ENCODE measurements around the gene SH3RF3.
"Not testable (repeated sequence)": the region's sequence is repeated elsewhere in the genome, so short reads cannot be mapped to it uniquely, and the experiment has no call there.

The SH3RF3 gene

DNA sequence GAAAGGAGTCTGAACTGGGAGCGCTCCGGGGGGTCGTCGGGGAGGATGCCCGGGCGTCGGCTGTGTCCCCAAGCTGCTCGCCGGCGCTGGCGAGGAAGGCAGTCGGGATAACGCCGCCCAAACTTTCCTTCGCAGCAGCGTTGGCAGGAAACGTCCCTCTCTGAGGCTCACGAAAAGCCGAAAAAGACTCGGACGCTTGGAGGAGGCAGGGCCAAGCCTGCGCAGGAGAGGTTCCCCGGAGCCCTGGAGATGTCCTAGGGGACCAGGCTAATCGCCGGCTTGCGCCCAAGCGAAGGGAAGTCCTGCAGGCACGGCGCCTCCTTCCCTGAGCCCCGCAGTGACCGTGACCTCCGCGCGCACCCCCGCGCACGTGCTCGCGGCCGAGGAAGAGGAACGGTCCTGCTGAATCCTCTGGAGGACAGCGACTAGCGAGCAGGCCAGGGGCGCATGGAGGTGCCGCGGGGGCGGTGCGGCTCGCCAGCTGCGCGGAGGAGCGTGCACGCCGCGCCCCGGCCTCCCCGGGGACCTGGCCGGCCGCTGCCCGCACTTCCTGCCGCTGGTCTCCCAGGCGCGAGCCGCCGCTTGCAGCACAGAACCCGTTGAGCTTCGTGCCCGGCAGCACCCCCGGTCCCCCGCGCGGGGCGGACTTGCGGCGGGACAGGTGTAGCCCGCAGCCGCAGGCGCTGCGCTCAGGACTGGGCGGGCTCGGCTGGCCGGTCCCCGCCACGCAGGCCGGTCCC, at the start of gene SH3RF3:
TSS of gene SH3RF3 (plus strand) at position 590 of the 740 bp plus-strand sequence.
- no peak for DNase-seq

DNA sequence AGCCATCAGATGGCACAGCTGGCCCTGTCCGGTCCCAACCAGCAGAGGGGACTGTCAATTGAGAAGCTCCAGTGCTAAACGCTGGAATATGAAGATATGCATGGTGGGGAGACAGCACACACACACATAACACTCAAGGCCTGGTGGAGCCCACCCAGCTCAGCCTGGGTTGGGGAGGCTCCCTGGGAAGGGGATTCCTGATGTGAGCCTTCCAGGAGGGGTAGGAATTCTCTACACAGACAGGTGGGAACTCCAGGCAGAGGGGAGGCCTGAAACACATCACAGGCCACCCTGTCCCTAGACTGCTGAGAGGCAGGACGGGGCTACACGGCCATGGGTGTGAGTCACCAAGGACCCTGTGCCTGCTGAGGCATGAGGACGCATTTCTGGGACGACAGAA, 49.4 kb upstream of the SH3RF3 start:
- no peak for DNase-seq

DNA sequence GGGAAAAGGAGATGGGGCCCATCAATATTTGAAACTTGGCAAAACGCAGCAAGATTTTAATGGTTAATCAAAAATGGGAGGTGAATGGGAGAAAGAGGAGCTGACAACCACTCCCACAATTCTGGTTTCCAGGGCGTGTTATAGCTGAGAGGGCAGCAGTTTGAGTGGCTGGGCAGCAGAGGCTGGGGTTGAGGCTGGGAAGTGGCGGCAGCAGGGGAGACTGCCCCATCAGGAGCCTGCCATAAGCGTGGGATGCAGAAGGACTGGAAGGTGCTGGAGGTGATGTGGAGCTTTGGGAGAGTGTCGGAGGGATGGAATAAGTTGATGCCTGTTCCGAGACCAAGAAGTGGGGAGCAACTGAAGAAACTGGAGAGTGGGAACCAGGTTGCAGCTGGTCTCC, 48.9 kb upstream of the SH3RF3 start:
- no peak for DNase-seq

DNA sequence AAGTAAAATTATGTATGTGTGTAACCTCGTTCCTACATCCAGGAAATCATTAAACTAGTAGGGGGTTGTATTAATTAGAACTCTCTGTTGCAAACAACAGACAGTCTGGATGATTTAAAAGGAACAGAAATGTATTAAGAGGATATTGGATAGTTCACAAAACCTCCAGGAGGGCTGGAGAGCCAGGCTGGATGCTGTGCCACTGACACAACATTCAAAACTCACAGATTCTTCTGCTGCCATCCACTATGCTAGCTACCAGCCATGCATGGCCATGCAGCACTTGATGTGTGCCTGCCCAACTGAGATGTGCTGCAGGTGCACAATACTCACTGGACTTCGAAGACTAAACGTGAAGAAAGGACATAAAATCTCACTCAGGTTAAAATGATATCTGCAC, 48.2 kb upstream of the SH3RF3 start:
- no peak for DNase-seq

DNA sequence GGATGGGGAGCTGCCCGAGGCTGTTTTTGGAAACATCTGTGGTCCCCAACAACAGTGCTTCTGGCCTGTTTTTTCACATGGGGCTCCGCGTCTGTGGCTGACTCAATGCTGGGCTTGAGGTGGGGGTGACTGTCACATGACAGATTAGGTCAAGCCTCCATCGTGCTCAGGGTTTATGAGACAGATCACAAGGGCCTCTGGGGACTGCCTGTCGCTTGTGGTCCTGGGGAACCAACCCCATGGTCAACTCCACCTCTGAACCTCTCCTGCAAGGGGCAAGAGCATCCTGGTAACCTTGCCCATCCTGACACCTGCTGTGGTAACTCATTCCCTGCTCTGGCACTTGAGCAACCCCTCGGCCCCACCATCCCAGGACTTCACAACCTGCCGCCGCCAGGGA, 47.6 kb upstream of the SH3RF3 start:
- DNase-seq, result no peak

DNA sequence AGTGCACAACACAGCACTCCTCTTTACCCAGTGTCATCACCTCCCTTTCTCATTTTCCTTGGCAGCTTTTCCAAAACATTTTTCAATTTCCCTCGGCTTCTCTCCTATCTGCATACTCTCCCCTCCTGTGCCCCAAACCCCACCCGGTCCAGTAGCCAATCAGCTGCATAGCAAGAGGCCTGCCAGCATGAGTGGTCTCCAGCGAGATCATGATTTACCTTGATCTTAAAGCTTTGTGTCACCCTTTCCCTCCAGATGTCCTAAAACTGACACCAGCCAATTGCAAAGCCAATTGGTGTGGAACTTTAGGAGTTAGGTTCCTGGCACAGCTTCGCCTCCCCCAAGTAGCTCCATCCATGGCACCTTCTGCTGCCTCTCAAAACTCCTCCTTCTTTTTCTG, 45.2 kb upstream of the SH3RF3 start:
- DNase-seq, result no peak

DNA sequence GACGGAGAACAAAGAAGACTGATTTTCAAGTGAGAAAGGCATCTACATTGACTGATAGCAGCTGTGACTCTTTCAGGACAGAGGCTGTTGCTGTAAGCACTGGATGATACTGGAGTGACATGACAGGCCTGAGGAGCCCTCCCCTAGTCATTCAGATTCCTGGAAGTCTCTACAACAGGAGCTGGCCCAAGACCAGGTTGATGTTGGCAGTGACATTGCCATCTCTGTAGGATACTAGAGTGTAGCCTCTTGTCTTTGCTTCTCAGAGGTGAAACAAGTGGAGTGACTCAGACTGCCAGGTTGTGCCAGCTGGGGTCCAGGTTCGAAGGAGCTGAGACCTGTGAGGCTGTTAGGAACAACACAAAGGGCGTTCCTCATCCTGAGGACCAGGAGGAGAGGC, 44.7 kb upstream of the SH3RF3 start:
- DNase-seq, result no peak

GRCh38 chr2:109085912-109086742, 42.9 kb upstream of the SH3RF3 start:
- DNase-seq, result no peak

- no peak for DNase-seq
Measured at GRCh38 chr2:109086743-109087020, 42.3 kb upstream of the SH3RF3 start.

GRCh38 chr2:109087055-109087663, 41.8 kb upstream of the SH3RF3 start:
- no peak for DNase-seq

GRCh38 chr2:109089602-109090300, 39.3 kb upstream of the SH3RF3 start:
- no peak for DNase-seq

DNA sequence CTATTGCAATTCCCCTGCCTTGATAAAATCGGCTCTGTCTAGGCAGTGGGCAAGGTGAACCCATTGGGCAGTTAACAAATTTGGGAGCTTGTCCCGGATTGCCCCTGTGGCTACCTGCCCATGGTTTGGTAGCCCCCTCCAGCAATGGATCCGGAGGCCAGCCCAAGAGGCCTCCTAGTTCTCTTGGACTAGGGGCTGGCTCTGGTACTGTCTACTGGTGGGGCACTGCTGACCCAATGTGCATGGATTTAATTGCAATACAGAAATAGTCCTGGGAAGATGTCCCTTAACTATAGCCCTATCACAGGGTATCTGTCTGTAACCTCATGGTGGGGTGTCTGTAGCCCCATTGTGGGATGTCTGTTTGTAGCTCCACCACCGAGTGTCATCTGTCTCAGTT, 37.5 kb upstream of the SH3RF3 start:
- no peak for DNase-seq

GRCh38 chr2:109094144-109094543, 34.9 kb upstream of the SH3RF3 start:
- no peak for DNase-seq

DNA sequence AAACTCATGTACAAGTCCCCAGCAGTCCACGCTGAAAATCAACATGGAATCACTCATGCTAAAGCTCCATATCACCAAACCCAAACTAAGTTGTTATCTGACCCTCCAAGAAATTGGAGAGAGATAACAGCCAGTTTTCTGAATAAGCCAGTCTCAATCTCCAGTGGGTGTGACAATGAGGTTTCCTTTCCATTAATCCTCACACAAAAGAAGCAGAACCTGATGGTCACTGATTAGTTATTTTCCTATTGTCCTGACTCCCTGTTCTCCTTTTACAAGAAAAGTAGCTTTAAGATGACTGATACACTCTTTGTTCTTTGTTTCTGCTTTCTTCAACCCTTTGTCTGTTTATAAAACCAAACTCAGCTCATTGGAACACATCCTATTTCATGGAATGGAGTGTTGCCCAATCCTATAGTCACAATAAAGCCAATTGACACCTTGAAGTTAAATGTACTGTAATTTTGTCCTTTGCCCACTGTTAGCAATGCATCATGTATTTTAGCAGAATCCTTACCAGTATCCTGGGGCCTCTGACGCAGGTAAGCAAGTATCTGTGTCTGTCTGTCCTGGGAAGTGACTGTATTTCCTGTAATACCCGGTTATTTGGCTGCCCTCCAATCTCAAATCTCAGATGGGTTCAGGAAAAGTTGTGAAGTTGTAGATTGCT, 30.6 kb upstream of the SH3RF3 start:
- no peak for DNase-seq

- DNase-seq, result no peak
Measured at GRCh38 chr2:109098921-109099273, 30.1 kb upstream of the SH3RF3 start.

DNA sequence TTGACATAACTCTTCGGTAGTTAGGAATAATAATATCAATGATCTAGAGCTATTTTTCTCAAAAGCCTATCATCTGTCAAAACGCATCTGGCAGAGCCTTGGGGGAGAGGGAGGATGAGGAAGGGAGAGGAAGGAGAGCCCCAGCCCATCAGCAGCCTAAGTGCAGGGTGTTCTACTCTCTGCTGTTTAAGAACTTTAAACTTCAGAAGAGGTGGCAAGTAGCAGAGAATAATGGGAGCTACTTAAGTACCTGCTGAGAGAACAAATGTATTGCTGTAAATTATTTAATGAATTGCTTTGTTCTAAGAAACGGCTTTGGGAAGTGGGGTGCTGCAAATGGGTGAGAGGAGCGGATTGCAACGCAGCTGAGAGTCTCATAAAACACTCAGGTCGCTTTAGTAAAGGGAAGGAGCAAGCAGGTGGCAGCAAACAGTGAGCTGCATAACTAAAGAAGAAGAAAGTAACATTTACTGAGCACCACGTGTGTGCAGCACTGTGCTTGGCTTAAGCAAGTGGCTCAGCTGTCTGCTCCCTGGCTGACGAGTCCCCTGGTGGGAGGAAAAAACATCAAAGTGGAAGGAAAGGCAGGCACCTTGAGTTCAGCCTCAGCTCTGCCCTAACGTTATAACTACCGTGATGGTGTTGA, 26.3 kb upstream of the SH3RF3 start:
- DNase-seq, result no peak

- no peak for DNase-seq
Measured at GRCh38 chr2:109105113-109105512, 23.9 kb upstream of the SH3RF3 start.

GRCh38 chr2:109108740-109109139, 20.3 kb upstream of the SH3RF3 start:
- DNase-seq, result no peak

DNA sequence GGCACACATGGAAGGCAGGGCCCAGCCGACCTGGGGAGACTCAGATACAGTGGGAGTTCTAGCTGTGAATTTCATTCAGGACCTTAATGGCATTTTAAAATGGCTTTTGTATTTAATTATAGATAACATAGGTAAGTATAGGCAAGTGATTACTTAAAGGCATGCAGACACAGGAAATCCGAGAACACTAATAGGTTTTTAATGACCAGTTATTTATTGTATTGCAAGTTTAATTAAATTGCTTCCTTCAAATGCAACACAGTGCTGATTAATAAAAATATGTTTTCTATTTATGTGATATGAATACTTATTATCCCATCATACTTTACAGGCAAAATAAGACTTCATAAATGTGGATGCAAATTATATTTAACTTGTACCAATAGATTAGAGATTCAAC, 19.7 kb upstream of the SH3RF3 start:
- DNase-seq, result no peak

GRCh38 chr2:109110170-109110569, 18.8 kb upstream of the SH3RF3 start:
- DNase-seq, result no peak

DNA sequence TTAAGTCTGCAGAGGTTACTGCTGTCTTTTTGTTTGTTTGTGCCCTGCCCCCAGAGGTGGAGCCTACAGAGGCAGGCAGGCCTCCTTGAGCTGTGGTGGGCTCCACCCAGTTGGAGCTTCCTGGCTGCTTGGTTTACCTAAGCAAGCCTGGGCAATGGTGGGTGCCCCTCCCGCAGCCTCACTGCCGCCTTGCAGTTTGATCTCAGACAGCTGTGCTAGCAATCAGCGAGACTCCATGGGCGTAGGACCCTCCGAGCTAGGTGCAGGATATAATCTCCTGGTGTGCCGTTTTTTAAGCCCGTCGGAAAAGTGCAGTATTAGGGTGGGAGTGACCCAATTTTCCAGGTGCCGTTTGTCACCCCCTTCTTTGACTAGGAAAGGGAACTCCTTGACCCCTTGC, 11.8 kb upstream of the SH3RF3 start:
- DNase-seq, result not testable (repeated sequence)

- DNase-seq, result no peak
Measured at GRCh38 chr2:109117780-109118179, 11.2 kb upstream of the SH3RF3 start.

DNA sequence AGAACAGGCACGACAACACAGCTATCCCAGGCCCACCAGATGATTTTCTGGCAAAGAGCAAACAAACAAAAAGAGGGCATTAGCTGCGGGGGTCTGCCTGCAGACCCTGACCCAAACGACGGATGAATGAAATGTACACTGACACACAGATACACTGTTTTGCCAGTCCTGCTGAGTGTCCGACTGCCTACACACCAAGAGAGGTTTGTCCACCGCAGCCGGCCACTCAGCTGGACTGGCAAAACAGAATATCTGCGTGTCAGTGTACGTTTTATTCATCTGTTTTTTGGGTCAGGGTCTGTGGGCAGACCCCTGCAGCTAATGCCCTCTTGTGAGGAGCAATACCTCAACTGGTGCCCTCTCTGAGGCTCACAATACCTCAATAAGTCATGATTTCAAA, 10.7 kb upstream of the SH3RF3 start:
- no peak for DNase-seq

Data from activated CD4-positive, alpha-beta T cell treated with anti-CD3 and anti-CD28 coated beads for 1 hour (primary cell).